Body of pancreas (tissue), 4 donors: ENCODE measurements around the gene CCDC12. TPM values are rescaled to one million over a fixed set of nuclear protein-coding genes. Genes with fewer than 3 reads are reported as not detected.

ENCODE experiments used
- ATAC-seq: fragments of 150-250 bp; one replicate; pipeline ENCODE4 v1.9.1; 2016
- DNase-seq, 4 donors: peaks; one replicate each; pipeline ENCODE4 v3.0.0-alpha.2; 2019
- H3K27ac ChIP-seq, 4 donors: fragments of 200-600 bp; sonication (generic); 1 replicate in 3 of 4; 2 replicates in 1 of 4; pipeline versions ENCODE4 v1.5.1 to v1.6.1; 2016 to 2019; ENCODE audit warnings: mild to moderate bottlenecking in 1 of 4, mixed read lengths in 1 of 4, moderate library complexity in 1 of 4
- H3K27me3 ChIP-seq, 2 donors: fragments of 200-600 bp; sonication (generic); one replicate each; pipeline ENCODE4 v1.6.0; 2016; ENCODE audit warnings: mild to moderate bottlenecking in 1 of 2
- H3K36me3 ChIP-seq, 2 donors: fragments of 200-600 bp; sonication (generic); replicated peaks in 1 of 2; 2 replicates each; pipeline ENCODE4 v1.5.1; 2016; ENCODE audit warnings: low read depth in 2 of 2; ENCODE audit not compliant: insufficient read depth in 1 of 2
- H3K4me1 ChIP-seq: fragments of 200-600 bp; sonication (generic); one replicate; pipeline ENCODE4 v1.6.0; 2016
- H3K4me3 ChIP-seq, 2 donors: fragments of 200-600 bp; sonication (generic); 1 replicate in 1 of 2; 2 replicates in 1 of 2; pipeline ENCODE4 v1.5.1; 2016 to 2019
- H3K9me3 ChIP-seq, 3 donors: fragments of 200-600 bp; sonication (generic); 1 replicate in 2 of 3; 2 replicates in 1 of 3; pipeline ENCODE4 v1.5.1; 2016
- CTCF ChIP-seq, 7 experiments: fragments of 450-650 bp in 4 of 7; fragments of 200-600 bp in 3 of 7; sonication (generic) in 3 of 7; IDR thresholded peaks; one replicate each; pipeline ENCODE4 v1.5.1; 2016 to 2019; ENCODE audit warnings: antibody characterized with exemption in 7 of 7
- POLR2A ChIP-seq, 3 donors: fragments of 450-650 bp; IDR thresholded peaks; one replicate each; pipeline ENCODE4 v1.6.1; 2016; ENCODE audit warnings: antibody characterized with exemption in 3 of 3, mild to moderate bottlenecking in 2 of 3
- WGBS, 2 donors: methylation state at CpG; one replicate each; pipeline ENCODE4 v1.1.5; 2017; 5-methylcytosine and 5-hydroxymethylcytosine counted together
- intact Hi-C: fragments of 100-400 bp; cut with DNase I; formaldehyde crosslinking; loops from one replicate; pipeline ENCODE4 v1.15.1; 2023
- total RNA-seq, 2 donors: library from RNA; depleted of rRNA; stranded (reverse); fragments of >200 nt; gene quantifications; one replicate each; pipeline ENCODE4 v1.1.0, GENCODE V29; 2016

Gene CCDC12
- total RNA-seq, 2 donors from 2014 or later, result 25.4 to 67.2 TPM

GRCh38 chr3:46924921-46925584, 51.5 kb downstream of the CCDC12 start:
- Histone ChIP-seq H3K4me3 (no peak overlapping the region), H3K4me1 (peaks cover 44% of the 10 kb centered on the region), H3K36me3 (peaks cover 5 to 37% of the 10 kb centered on the region in 2 donors), H3K27me3 (no peaks in the 10 kb centered on the region), H3K27ac (peak overlapping the region in 1 of 4 donors; percentile 31), H3K9me3 (no peaks in the 10 kb centered on the region)
- no peak for TF ChIP-seq CTCF (IDR thresholded peaks at IDR 0.05)
- TF ChIP-seq POLR2A (IDR thresholded peaks at IDR 0.05), result no peak
- intact Hi-C loops, result loop anchor here (5.0 kb wide), 1 partner anchor 72 kb away; no protein-coding TSS in a partner anchor
- no peak for ATAC-seq
- peak in 2 of 4 donors; percentile 4 to 9 for DNase-seq
- WGBS, 2 donors, result 83 to 89% methylated on average over 6 to 10 of the region's 10 CpGs

GRCh38 chr3:46923559-46924350, 52.8 kb downstream of the CCDC12 start:
- ATAC-seq (peak; percentile 70), DNase-seq (peak in 3 of 4 donors; percentile 51 to 55 (median 53))
- Histone ChIP-seq H3K4me3 (no peak overlapping the region), H3K36me3 (peaks cover 5 to 37% of the 10 kb centered on the region in 2 donors), H3K27me3 (no peaks in the 10 kb centered on the region), H3K4me1 (peaks cover 31% of the 10 kb centered on the region), H3K27ac (peak overlapping the region in 2 of 4 donors; percentile 9 to 27), H3K9me3 (no peaks in the 10 kb centered on the region)
- TF ChIP-seq CTCF (IDR thresholded peaks at IDR 0.05) (peak; percentile 23 to 96 (median 68)), POLR2A (IDR thresholded peaks at IDR 0.05) (no peak)
- WGBS, 2 donors, result 45 to 55% methylated on average over 10 to 11 of the region's 11 CpGs
- intact Hi-C loops, result loop anchor here (5.0 kb wide), 1 partner anchor 74 kb away; no protein-coding TSS in a partner anchor

GRCh38 chr3:46922871-46923558, 53.5 kb downstream of the CCDC12 start:
- 80 to 89% methylated on average over 15 to 16 of the region's 16 CpGs for WGBS, 2 donors
- ATAC-seq (no peak), DNase-seq (peak in 2 of 4 donors; percentile 5 to 14)
- peak overlapping the region in 1 of 4 donors; percentile 1 for H3K27ac ChIP-seq
- TF ChIP-seq POLR2A (IDR thresholded peaks at IDR 0.05) (no peak), CTCF (IDR thresholded peaks at IDR 0.05) (no peak)
- peaks cover 28% of the 10 kb centered on the region for H3K4me1 ChIP-seq
- no peak overlapping the region for H3K4me3 ChIP-seq
- H3K9me3 ChIP-seq, result no peaks in the 10 kb centered on the region
- H3K27me3 ChIP-seq, result no peaks in the 10 kb centered on the region
- intact Hi-C loops, result loop anchor here (5.0 kb wide), 1 partner anchor 74 kb away; no protein-coding TSS in a partner anchor
- H3K36me3 ChIP-seq, result peaks cover 5 to 43% of the 10 kb centered on the region in 2 donors

GRCh38 chr3:46922426-46922825, 54.1 kb downstream of the CCDC12 start:
- intact Hi-C loops, result loop anchor here (5.0 kb wide), 1 partner anchor 75 kb away; no protein-coding TSS in a partner anchor
- H3K27me3 ChIP-seq, result no peaks in the 10 kb centered on the region
- no peak for TF ChIP-seq POLR2A (IDR thresholded peaks at IDR 0.05)
- no peak for TF ChIP-seq CTCF (IDR thresholded peaks at IDR 0.05)
- ATAC-seq (no peak), DNase-seq (peak in 1 of 4 donors; percentile 1)
- H3K36me3 ChIP-seq, result peaks cover 5 to 45% of the 10 kb centered on the region in 2 donors
- H3K9me3 ChIP-seq, result no peaks in the 10 kb centered on the region
- 82 to 89% methylated on average over 3 to 4 of the region's 4 CpGs for WGBS, 2 donors
- H3K4me3 ChIP-seq, result no peak overlapping the region
- H3K4me1 ChIP-seq, result peaks cover 24% of the 10 kb centered on the region
- H3K27ac ChIP-seq, result no peak overlapping the region
